ENCODE data around the gene NACAD. TPM values are rescaled to one million over a fixed set of nuclear protein-coding genes. Genes with fewer than 3 reads are reported as not detected.

NACAD gene
- total RNA-seq, 1 experiment from 2014 or later = 0.08 TPM

Small RNA genes within 50 kb of the gene (small RNA-seq; reads per million reads assigned to genes)
- gene SNORA5A (3.6 reads per million, percentile 87 among the genes with 10 or more reads in this experiment), gene SNORA5B (not detected), gene SNORA5C (101 reads per million, percentile 96 among the genes with 10 or more reads in this experiment)

Other genes with a start within 250 kb of the NACAD start
- 362 and 397 TPM in 2 replicates for gene H2AZ2, start 240.9 kb downstream of the NACAD start, total RNA-seq (2014; rRNA removed; shearing (Covaris generic))
- gene PURB, start 203.4 kb downstream of the NACAD start, total RNA-seq (2014; rRNA removed; shearing (Covaris generic)) = 12.8 and 20.2 TPM in 2 replicates
- 0.10 TPM in 1 of 2 replicates, not detected in the other for gene MYO1G, start 110.0 kb downstream of the NACAD start, total RNA-seq (2014; rRNA removed; shearing (Covaris generic))
- 41.7 and 48.6 TPM in 2 replicates for gene CCM2, start 88.8 kb downstream of the NACAD start, total RNA-seq (2014; rRNA removed; shearing (Covaris generic))
- gene TBRG4, start 22.7 kb upstream of the NACAD start, total RNA-seq (2014; rRNA removed; shearing (Covaris generic)) = 157 and 161 TPM in 2 replicates
- not detected in 2 replicates for gene RAMP3, start 68.8 kb upstream of the NACAD start, total RNA-seq (2014; rRNA removed; shearing (Covaris generic))

All from HT1080 (cell line).